ENCODE measurements around the gene DACH1.

GRCh38 chr13:71799324-71799723 lies 67.7 kb downstream of the DACH1 start:
- TF ChIP-seq, protein P1, sequence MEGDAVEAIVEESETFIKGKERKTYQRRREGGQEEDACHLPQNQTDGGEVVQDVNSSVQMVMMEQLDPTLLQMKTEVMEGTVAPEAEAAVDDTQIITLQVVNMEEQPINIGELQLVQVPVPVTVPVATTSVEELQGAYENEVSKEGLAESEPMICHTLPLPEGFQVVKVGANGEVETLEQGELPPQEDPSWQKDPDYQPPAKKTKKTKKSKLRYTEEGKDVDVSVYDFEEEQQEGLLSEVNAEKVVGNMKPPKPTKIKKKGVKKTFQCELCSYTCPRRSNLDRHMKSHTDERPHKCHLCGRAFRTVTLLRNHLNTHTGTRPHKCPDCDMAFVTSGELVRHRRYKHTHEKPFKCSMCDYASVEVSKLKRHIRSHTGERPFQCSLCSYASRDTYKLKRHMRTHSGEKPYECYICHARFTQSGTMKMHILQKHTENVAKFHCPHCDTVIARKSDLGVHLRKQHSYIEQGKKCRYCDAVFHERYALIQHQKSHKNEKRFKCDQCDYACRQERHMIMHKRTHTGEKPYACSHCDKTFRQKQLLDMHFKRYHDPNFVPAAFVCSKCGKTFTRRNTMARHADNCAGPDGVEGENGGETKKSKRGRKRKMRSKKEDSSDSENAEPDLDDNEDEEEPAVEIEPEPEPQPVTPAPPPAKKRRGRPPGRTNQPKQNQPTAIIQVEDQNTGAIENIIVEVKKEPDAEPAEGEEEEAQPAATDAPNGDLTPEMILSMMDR (IDR thresholded peaks at IDR 0.05): no peak
- no peak for TF ChIP-seq POLR2A (IDR thresholded peaks at IDR 0.05)

Data from esophagus squamous epithelium (tissue), 4 donors.